ENCODE results near the gene UTS2B. TPM values are rescaled to one million over a fixed set of nuclear protein-coding genes. Genes with fewer than 3 reads are reported as not detected.

The UTS2B gene
- total and polyA plus RNA-seq, 2 of the 4 experiments (the other 2 are of a cell fraction) = 0.72 to 0.79 TPM

- ChIA-PET POLR2A (ENCODE audit: unreplicated experiment) (interaction anchor here (0.7 kb wide), 1 partner anchor 1722 kb away, joined by 3 read pairs; no protein-coding TSS in a partner anchor), CTCF (no interaction called here)
- no peak overlapping the region for H3K4me2 ChIP-seq (ENCODE audit: low read depth, low read length)
These were observed 47.8 kb downstream of the UTS2B start for GRCh38 chr3:191282251-191283185.

More at GRCh38 chr3:191282251-191283185, 47.8 kb downstream of the UTS2B start:
- Histone ChIP-seq H2AK9ac (replicated peaks; ENCODE audit: low read depth, low read length, poor library complexity) (no peak overlapping the region), H2BK5ac (ENCODE audit: low read depth, low read length, poor library complexity, severe bottlenecking) (no peak overlapping the region), H3K4me3 (ENCODE audit: insufficient read depth, low read depth, low read length) (no peak overlapping the region), H3K9me1 (ENCODE audit: insufficient read depth, low read length) (no peaks in the 10 kb centered on the region), H4K20me1 (ENCODE audit: insufficient read depth, low read length) (no peaks in the 10 kb centered on the region), H2AK5ac (ENCODE audit: low read depth, low read length) (no peak overlapping the region), H2BK120ac (ENCODE audit: low read depth, low read length) (no peak overlapping the region), H3K14ac (replicated peaks; ENCODE audit: low read depth, low read length) (no peak overlapping the region), H2BK20ac (ENCODE audit: low read depth, low read length) (no peak overlapping the region), H4K5ac (ENCODE audit: low read depth, low read length) (no peak overlapping the region), H2AFZ (replicated peaks; ENCODE audit: low read length, poor library complexity) (no peak overlapping the region), H3K27ac (ENCODE audit: insufficient read depth, low read length) (no peak overlapping the region), H2BK15ac (ENCODE audit: low read depth, low read length) (no peak overlapping the region), H3K18ac (ENCODE audit: low read depth, low read length) (no peak overlapping the region), H3K56ac (ENCODE audit: extremely low read depth, insufficient read depth, low read length) (no peak overlapping the region), H3K27me3 (ENCODE audit: control insufficient read depth, insufficient read depth, low read length) (no peaks in the 10 kb centered on the region), H3K79me1 (ENCODE audit: low read depth in 1 of 2, low read length in 2 of 2) (no peaks in the 10 kb centered on the region), H4K91ac (ENCODE audit: insufficient read depth, low read depth, low read length) (no peak overlapping the region), H3K4me1 (ENCODE audit: control insufficient read depth, insufficient read depth, low read length) (no peaks in the 10 kb centered on the region), H3K36me3 (ENCODE audit: control insufficient read depth, insufficient read depth, low read length) (no peaks in the 10 kb centered on the region), H4K8ac (ENCODE audit: low read depth in 2 of 2, low read length in 2 of 2) (no peak overlapping the region), H3K4ac (ENCODE audit: low read depth, low read length) (no peak overlapping the region), H3K9me3 (ENCODE audit: control insufficient read depth, insufficient read depth, low read length) (no peaks in the 10 kb centered on the region), H3K23ac (ENCODE audit: low read depth, low read length) (no peak overlapping the region), H3K9ac (ENCODE audit: low read depth, low read length) (no peak overlapping the region)
- intact Hi-C loops (cut with micrococcal nuclease) = no loop called here
- BruUV-seq (replicated peaks) = no TSS peak
- ATAC-seq (ENCODE audit: low read depth) = no peak
- no CpG with 5 or more reads among the region's 4 CpGs for WGBS, 2 experiments (ENCODE audit: extremely low coverage in 2 of 2, insufficient read length in 1 of 2)
- no peak for DNase-seq
- in situ Hi-C loops (cut with MboI; ENCODE audit: low sequenced_read_pairs) = no loop called here
- dilution Hi-C loops (cut with HindIII; ENCODE audit: low sequenced_read_pairs, unreplicated experiment) = no loop called here
- TF ChIP-seq RAD21 (IDR thresholded peaks at IDR 0.05; ENCODE audit: low read length) = no peak
- TF ChIP-seq, protein P1, sequence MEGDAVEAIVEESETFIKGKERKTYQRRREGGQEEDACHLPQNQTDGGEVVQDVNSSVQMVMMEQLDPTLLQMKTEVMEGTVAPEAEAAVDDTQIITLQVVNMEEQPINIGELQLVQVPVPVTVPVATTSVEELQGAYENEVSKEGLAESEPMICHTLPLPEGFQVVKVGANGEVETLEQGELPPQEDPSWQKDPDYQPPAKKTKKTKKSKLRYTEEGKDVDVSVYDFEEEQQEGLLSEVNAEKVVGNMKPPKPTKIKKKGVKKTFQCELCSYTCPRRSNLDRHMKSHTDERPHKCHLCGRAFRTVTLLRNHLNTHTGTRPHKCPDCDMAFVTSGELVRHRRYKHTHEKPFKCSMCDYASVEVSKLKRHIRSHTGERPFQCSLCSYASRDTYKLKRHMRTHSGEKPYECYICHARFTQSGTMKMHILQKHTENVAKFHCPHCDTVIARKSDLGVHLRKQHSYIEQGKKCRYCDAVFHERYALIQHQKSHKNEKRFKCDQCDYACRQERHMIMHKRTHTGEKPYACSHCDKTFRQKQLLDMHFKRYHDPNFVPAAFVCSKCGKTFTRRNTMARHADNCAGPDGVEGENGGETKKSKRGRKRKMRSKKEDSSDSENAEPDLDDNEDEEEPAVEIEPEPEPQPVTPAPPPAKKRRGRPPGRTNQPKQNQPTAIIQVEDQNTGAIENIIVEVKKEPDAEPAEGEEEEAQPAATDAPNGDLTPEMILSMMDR (conservative IDR thresholded peaks at IDR 0.05; ENCODE audit: low read depth, low read length) = no peak
- TF ChIP-seq BHLHE40 (IDR thresholded peaks at IDR 0.05; ENCODE audit: low read depth, low read length) = no peak
- no peak for TF ChIP-seq CHD1 (IDR thresholded peaks at IDR 0.05; ENCODE audit: low read depth, low read length)
- TF ChIP-seq FOS (IDR thresholded peaks at IDR 0.05; ENCODE audit: low read depth, low read length) = no peak
- no peak for TF ChIP-seq RCOR1 (IDR thresholded peaks at IDR 0.05; ENCODE audit: insufficient replicate concordance, low read length)
- TF ChIP-seq NFE2L2 (IDR thresholded peaks at IDR 0.05; ENCODE audit: low read depth, low read length) = no peak
- no peak for TF ChIP-seq SMC3 (IDR thresholded peaks at IDR 0.05; ENCODE audit: low read depth, low read length)

All from IMR-90 (cell line).